Central memory CD8-positive, alpha-beta T cell (primary cell): Measurements from ENCODE around the gene LAMC3.

Experiments used
- ATAC-seq: fragments of 150-1000 bp; cut with Tn5 transposase; replicated peaks from 2 replicates; pipeline ENCODE4 v1.10.0; 2022; ENCODE audit warnings: mild to moderate bottlenecking, moderate FRiP score, moderate number of reproducible peaks; ENCODE audit not compliant: poor library complexity, severe bottlenecking; ENCODE audit errors: extremely low read depth
- DNase-seq, 2 donors: peaks; one replicate each; pipeline ENCODE4 v3.0.0; 2021; ENCODE audit warnings: low spot score in 2 of 2
- H3K27ac Mint-ChIP-seq: one replicate; pipeline ENCODE4 v1.8.0; 2022; ENCODE audit warnings: low read depth, mild to moderate bottlenecking, moderate library complexity, mixed read lengths
- H3K27me3 Mint-ChIP-seq: one replicate; pipeline ENCODE4 v1.8.0; 2022; ENCODE audit warnings: mixed read lengths
- H3K36me3 Mint-ChIP-seq: one replicate; pipeline ENCODE4 v1.8.0; 2022; ENCODE audit warnings: mild to moderate bottlenecking, moderate library complexity, mixed read lengths; ENCODE audit not compliant: insufficient read depth
- H3K4me1 Mint-ChIP-seq: one replicate; pipeline ENCODE4 v1.8.0; 2022; ENCODE audit warnings: mixed read lengths
- H3K4me3 Mint-ChIP-seq: one replicate; pipeline ENCODE4 v1.8.0; 2022; ENCODE audit warnings: mild to moderate bottlenecking, moderate library complexity, mixed read lengths
- H3K9me3 Mint-ChIP-seq: one replicate; pipeline ENCODE4 v1.8.0; 2022; ENCODE audit warnings: mixed read lengths

The LAMC3 gene

GRCh38 chr9:131024978-131025868 is 16.2 kb downstream of the LAMC3 start:
- Mint-ChIP-seq H3K4me1 (no peaks in the 10 kb centered on the region), H3K9me3 (no peaks in the 10 kb centered on the region), H3K27ac (no peak overlapping the region), H3K27me3 (peaks cover 31% of the 10 kb centered on the region), H3K36me3 (no peaks in the 10 kb centered on the region), H3K4me3 (no peak overlapping the region)
- ATAC-seq (no peak), DNase-seq (no peak)

GRCh38 chr9:131025953-131026858 is 17.2 kb downstream of the LAMC3 start:
- H3K9me3 Mint-ChIP-seq, result no peaks in the 10 kb centered on the region
- DNase-seq (no peak), ATAC-seq (no peak)
- no peaks in the 10 kb centered on the region for H3K36me3 Mint-ChIP-seq
- H3K27ac Mint-ChIP-seq, result no peak overlapping the region
- H3K4me1 Mint-ChIP-seq, result no peaks in the 10 kb centered on the region
- H3K4me3 Mint-ChIP-seq, result no peak overlapping the region
- H3K27me3 Mint-ChIP-seq, result peaks cover 31% of the 10 kb centered on the region

GRCh38 chr9:131027048-131027871 is 18.3 kb downstream of the LAMC3 start:
- no peaks in the 10 kb centered on the region for H3K9me3 Mint-ChIP-seq
- H3K27me3 Mint-ChIP-seq, result peaks cover 27% of the 10 kb centered on the region
- DNase-seq (no peak), ATAC-seq (no peak)
- no peaks in the 10 kb centered on the region for H3K36me3 Mint-ChIP-seq
- no peak overlapping the region for H3K27ac Mint-ChIP-seq
- no peak overlapping the region for H3K4me3 Mint-ChIP-seq
- no peaks in the 10 kb centered on the region for H3K4me1 Mint-ChIP-seq

- no peaks in the 10 kb centered on the region for H3K36me3 Mint-ChIP-seq
- H3K27me3 Mint-ChIP-seq, result peaks cover 33% of the 10 kb centered on the region
- H3K27ac Mint-ChIP-seq, result no peak overlapping the region
- no peak overlapping the region for H3K4me3 Mint-ChIP-seq
- no peaks in the 10 kb centered on the region for H3K4me1 Mint-ChIP-seq
- ATAC-seq (no peak), DNase-seq (no peak)
- H3K9me3 Mint-ChIP-seq, result no peaks in the 10 kb centered on the region
Measured at GRCh38 chr9:131027872-131028179, 18.9 kb downstream of the LAMC3 start.

GRCh38 chr9:131028221-131028884 is 19.4 kb downstream of the LAMC3 start:
- H3K27me3 Mint-ChIP-seq, result peaks cover 38% of the 10 kb centered on the region
- H3K27ac Mint-ChIP-seq, result no peak overlapping the region
- no peaks in the 10 kb centered on the region for H3K4me1 Mint-ChIP-seq
- no peak overlapping the region for H3K4me3 Mint-ChIP-seq
- no peaks in the 10 kb centered on the region for H3K9me3 Mint-ChIP-seq
- DNase-seq (no peak), ATAC-seq (no peak)
- no peaks in the 10 kb centered on the region for H3K36me3 Mint-ChIP-seq

GRCh38 chr9:131028931-131029573 is 20.1 kb downstream of the LAMC3 start:
- DNase-seq (no peak), ATAC-seq (no peak)
- Mint-ChIP-seq H3K4me3 (no peak overlapping the region), H3K27me3 (peaks cover 41% of the 10 kb centered on the region), H3K4me1 (no peaks in the 10 kb centered on the region), H3K9me3 (no peaks in the 10 kb centered on the region), H3K36me3 (no peaks in the 10 kb centered on the region), H3K27ac (no peak overlapping the region)

- H3K27me3 Mint-ChIP-seq, result peaks cover 36% of the 10 kb centered on the region
Measured at GRCh38 chr9:131029574-131029952, 20.6 kb downstream of the LAMC3 start.

GRCh38 chr9:131030239-131031004 is 21.4 kb downstream of the LAMC3 start:
- no peaks in the 10 kb centered on the region for H3K4me1 Mint-ChIP-seq
- H3K36me3 Mint-ChIP-seq, result no peaks in the 10 kb centered on the region
- H3K9me3 Mint-ChIP-seq, result no peaks in the 10 kb centered on the region
- H3K4me3 Mint-ChIP-seq, result no peak overlapping the region
- peaks cover 28% of the 10 kb centered on the region for H3K27me3 Mint-ChIP-seq
- DNase-seq, result no peak
- H3K27ac Mint-ChIP-seq, result no peak overlapping the region
- ATAC-seq, result no peak

More at GRCh38 chr9:131029574-131029952, 20.6 kb downstream of the LAMC3 start:
- no peak overlapping the region for H3K4me3 Mint-ChIP-seq
- no peak overlapping the region for H3K27ac Mint-ChIP-seq
- ATAC-seq (no peak), DNase-seq (no peak)
- H3K36me3 Mint-ChIP-seq, result no peaks in the 10 kb centered on the region
- no peaks in the 10 kb centered on the region for H3K4me1 Mint-ChIP-seq
- no peaks in the 10 kb centered on the region for H3K9me3 Mint-ChIP-seq

GRCh38 chr9:131031005-131031641 is 22.1 kb downstream of the LAMC3 start:
- H3K4me3 Mint-ChIP-seq, result no peak overlapping the region
- no peak overlapping the region for H3K27ac Mint-ChIP-seq
- ATAC-seq (no peak), DNase-seq (no peak)
- no peaks in the 10 kb centered on the region for H3K9me3 Mint-ChIP-seq
- peaks cover 21% of the 10 kb centered on the region for H3K27me3 Mint-ChIP-seq
- no peaks in the 10 kb centered on the region for H3K36me3 Mint-ChIP-seq
- no peaks in the 10 kb centered on the region for H3K4me1 Mint-ChIP-seq

GRCh38 chr9:131031642-131032005 is 22.6 kb downstream of the LAMC3 start:
- H3K36me3 Mint-ChIP-seq, result no peaks in the 10 kb centered on the region
- DNase-seq (no peak), ATAC-seq (no peak)
- no peak overlapping the region for H3K27ac Mint-ChIP-seq
- H3K9me3 Mint-ChIP-seq, result no peaks in the 10 kb centered on the region
- H3K4me3 Mint-ChIP-seq, result no peak overlapping the region
- H3K4me1 Mint-ChIP-seq, result no peaks in the 10 kb centered on the region
- H3K27me3 Mint-ChIP-seq, result peaks cover 21% of the 10 kb centered on the region

- no peak for DNase-seq
- no peaks in the 10 kb centered on the region for H3K36me3 Mint-ChIP-seq
- H3K27ac Mint-ChIP-seq, result no peak overlapping the region
- no peaks in the 10 kb centered on the region for H3K4me1 Mint-ChIP-seq
- no peak overlapping the region for H3K4me3 Mint-ChIP-seq
- no peak for ATAC-seq
- no peaks in the 10 kb centered on the region for H3K9me3 Mint-ChIP-seq
- peaks cover 26% of the 10 kb centered on the region for H3K27me3 Mint-ChIP-seq
Measured at GRCh38 chr9:131032384-131032783, 23.4 kb downstream of the LAMC3 start.
